ENCODE results near the gene POLH. TPM values are rescaled to one million over a fixed set of nuclear protein-coding genes. Genes with fewer than 3 reads are reported as not detected.
"Not testable (repeated sequence)": the region's sequence is repeated elsewhere in the genome, so short reads cannot be mapped to it uniquely, and the experiment has no call there.

The POLH gene
- total RNA-seq, 2 donors from 2014 or later: 7.0 to 8.1 TPM

DNA sequence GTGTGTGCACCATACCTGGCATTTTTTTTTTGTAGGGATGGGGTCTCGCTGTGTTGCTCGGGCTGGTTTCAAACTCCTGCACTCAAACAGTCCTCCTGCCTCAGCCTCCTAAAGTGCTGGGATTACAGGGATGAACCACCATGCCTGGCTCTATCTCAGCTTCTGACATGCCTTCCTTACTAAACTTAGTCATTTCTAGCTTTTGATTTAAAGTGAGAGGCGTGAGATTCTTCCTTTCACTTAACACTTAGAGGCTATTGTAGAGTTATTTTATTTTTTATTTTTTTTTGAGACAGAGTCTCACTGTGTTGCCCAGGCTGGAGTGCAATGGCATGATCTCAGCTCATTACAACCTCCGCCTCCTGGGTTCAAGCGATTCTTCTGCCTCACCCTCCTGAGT is 87.0 kb downstream of the POLH start:
- not testable (repeated sequence) for ATAC-seq, DNase-seq
- intact Hi-C loops (cut with DNase I): loop anchor here in 1 of 2 donors (10.0 kb wide), 1 partner anchor 102 kb away; no protein-coding TSS in a partner anchor

Other genes with a start within 250 kb of the POLH start
- 10 to 100 TPM in 1 of 2 donors, 1 to 10 TPM in 1; 9.8 to 10.0 TPM for gene ZNF318, start 206.5 kb upstream of the POLH start, total RNA-seq
- gene ABCC10, start 148.6 kb upstream of the POLH start, total RNA-seq: 10 to 100 TPM; 12.5 to 13.7 TPM
- under 1 TPM in 1 of 2 donors, not detected in 1; 0.68 TPM for gene DLK2, start 120.6 kb upstream of the POLH start, total RNA-seq
- 10 to 100 TPM; 17.4 to 18.3 TPM for gene TJAP1, start 98.6 kb upstream of the POLH start, total RNA-seq
- gene LRRC73, start 65.8 kb upstream of the POLH start, total RNA-seq: 1 to 10 TPM in 1 of 2 donors, under 1 TPM in 1; 0.50 to 1.2 TPM
- 10 to 100 TPM; 64.4 to 73.5 TPM for gene YIPF3, start 59.3 kb upstream of the POLH start, total RNA-seq
- gene POLR1C, start 59.1 kb upstream of the POLH start, total RNA-seq: 10 to 100 TPM; 17.8 to 28.3 TPM
- 10 to 100 TPM; 13.3 to 19.9 TPM for gene XPO5, start 147 bp upstream of the POLH start, total RNA-seq
- gene GTPBP2, start 53.1 kb downstream of the POLH start, total RNA-seq: 10 to 100 TPM; 24.2 to 31.9 TPM
- 10 to 100 TPM; 21.4 to 32.3 TPM for gene MAD2L1BP, start 59.7 kb downstream of the POLH start, total RNA-seq
- gene RSPH9, start 68.9 kb downstream of the POLH start, total RNA-seq: under 1 TPM; 0.21 to 0.24 TPM
- 10 to 100 TPM; 34.8 to 36.5 TPM for gene MRPS18A, start 111.6 kb downstream of the POLH start, total RNA-seq
- gene VEGFA, start 194.0 kb downstream of the POLH start, total RNA-seq: 100 to 1,000 TPM; 168 to 212 TPM